H1 (cell line): ENCODE results near the gene IRS1. TPM values are rescaled to one million over a fixed set of nuclear protein-coding genes. Genes with fewer than 3 reads are reported as not detected.

Experiments used
- CTCF ChIA-PET: fragments of 300-600 bp; sonication (Branson Sonifier 250); formaldehyde crosslinking; loops from one replicate; lab custom pipeline; 2021; ENCODE audit not compliant: partially characterized antibody; lab: Charles Lee
- POLR2A ChIA-PET: fragments of 300-600 bp; sonication (Branson Sonifier 250); formaldehyde crosslinking; loops from one replicate; lab custom pipeline; 2021; ENCODE audit warnings: inconsistent platforms; ENCODE audit not compliant: partially characterized antibody; lab: Charles Lee
- DNase-seq, 2 experiments: peaks; one replicate each; pipeline versions ENCODE4 v3.0.0 to v3.0.0-alpha.2; 2010 to 2022; ENCODE audit warnings: low spot score in 2 of 2, low read depth in 1 of 2, mixed read lengths in 1 of 2
- FAIRE-seq: peaks from 2 replicates; lab custom pipeline; 2011; peaks lifted over from hg19 to GRCh38; lab: Jason Lieb, UNC
- H2AFZ ChIP-seq: 2 replicates; pipeline ENCODE4 v1.8.1; 2012; ENCODE audit warnings: low read length, inconsistent platforms
- H2AK5ac ChIP-seq: 2 replicates; pipeline ENCODE4 v1.6.1; 2013; ENCODE audit warnings: low read depth, low read length
- H2BK120ac ChIP-seq: replicated peaks from 2 replicates; pipeline ENCODE3; 2013; ENCODE audit warnings: low read depth, low read length, inconsistent platforms
- H2BK12ac ChIP-seq: 2 replicates; pipeline ENCODE4 v1.6.1; 2013; ENCODE audit warnings: low read depth, low read length
- H2BK15ac ChIP-seq: 2 replicates; pipeline ENCODE4 v1.6.1; 2013; ENCODE audit warnings: low read length
- H2BK20ac ChIP-seq: 2 replicates; pipeline ENCODE4 v1.6.1; 2013; ENCODE audit warnings: low read length
- H2BK5ac ChIP-seq: 2 replicates; pipeline ENCODE4 v1.6.1; 2013; ENCODE audit warnings: low read depth, low read length
- H3K14ac ChIP-seq: 2 replicates; pipeline ENCODE4 v1.6.1; 2013; ENCODE audit warnings: inconsistent platforms; ENCODE audit not compliant: insufficient read length
- H3K18ac ChIP-seq: 2 replicates; pipeline ENCODE4 v1.6.1; 2013; ENCODE audit warnings: low read length; ENCODE audit errors: extremely low read depth
- H3K23ac ChIP-seq: 2 replicates; pipeline ENCODE4 v1.6.1; 2013; ENCODE audit warnings: inconsistent platforms; ENCODE audit not compliant: insufficient read length
- H3K23me2 ChIP-seq: 2 replicates; pipeline ENCODE4 v1.6.1; 2013; ENCODE audit warnings: low read depth, low read length
- H3K27ac ChIP-seq: 2 replicates; pipeline ENCODE4 v1.6.1; 2011; ENCODE audit warnings: low read depth, low read length, inconsistent platforms
- H3K27me3 ChIP-seq, 4 experiments: replicated peaks in 1 of 4; 1 replicate in 1 of 4; 2 replicates in 3 of 4; pipeline versions ENCODE4 v1.6.1 to v1.8.1; 2011 to 2013; ENCODE audit warnings: low read length in 3 of 4, mild to moderate bottlenecking in 3 of 4, inconsistent platforms in 2 of 4, mixed read lengths in 2 of 4, moderate library complexity in 1 of 4; ENCODE audit not compliant: control insufficient read depth in 3 of 4, insufficient read depth in 3 of 4; ENCODE audit errors: extremely low read depth in 1 of 4
- H3K36me3 ChIP-seq, 4 experiments: 2 replicates each; pipeline versions ENCODE4 v1.6.1 to v1.8.1; 2011 to 2013; ENCODE audit warnings: mild to moderate bottlenecking in 4 of 4, low read length in 3 of 4, moderate library complexity in 2 of 4, control low read depth in 1 of 4, inconsistent platforms in 1 of 4; ENCODE audit not compliant: insufficient read depth in 4 of 4, control insufficient read depth in 2 of 4
- H3K4ac ChIP-seq: replicated peaks from 2 replicates; pipeline ENCODE3; 2013; ENCODE audit warnings: low read length, low read depth, mixed read lengths, inconsistent platforms; ENCODE audit not compliant: insufficient read length
- H3K4me1 ChIP-seq, 4 experiments: replicated peaks in 1 of 4; 1 replicate in 1 of 4; 2 replicates in 3 of 4; pipeline versions ENCODE4 v1.6.1 to v1.8.1; 2011 to 2013; ENCODE audit warnings: low read length in 3 of 4, inconsistent platforms in 2 of 4, mixed read lengths in 1 of 4; ENCODE audit not compliant: insufficient read depth in 4 of 4, control insufficient read depth in 3 of 4
- H3K4me2 ChIP-seq, 2 experiments: 2 replicates each; pipeline versions ENCODE4 v1.6.1 to v1.8.1; 2011 to 2013; ENCODE audit warnings: low read depth in 2 of 2, low read length in 2 of 2, control low read depth in 1 of 2, inconsistent platforms in 1 of 2, mild to moderate bottlenecking in 1 of 2; ENCODE audit not compliant: insufficient read depth in 1 of 2
- H3K4me3 ChIP-seq, 4 experiments: fragments of 200-600, 300-600 bp in 1 of 4; sonication (generic), shearing (Covaris generic), sonication (Bioruptor Twin) in 1 of 4; 2 replicates each; pipeline versions ENCODE4 v1.5.1 to v1.8.1; 2011 to 2016; ENCODE audit warnings: low read length in 4 of 4, low read depth in 3 of 4, control low read depth in 2 of 4, inconsistent platforms in 2 of 4, mild to moderate bottlenecking in 2 of 4, mixed read lengths in 1 of 4, moderate library complexity in 1 of 4; ENCODE audit not compliant: insufficient read depth in 2 of 4; ENCODE audit errors: extremely low read depth in 1 of 4
- H3K56ac ChIP-seq: replicated peaks from 2 replicates; pipeline ENCODE3; 2013; ENCODE audit warnings: low read depth, mild to moderate bottlenecking, mixed read lengths, low read length, inconsistent platforms; ENCODE audit not compliant: insufficient read length
- H3K79me1 ChIP-seq: 2 replicates; pipeline ENCODE4 v1.6.1; 2013; ENCODE audit warnings: low read depth, low read length, control low read depth
- H3K79me2 ChIP-seq, 2 experiments: 2 replicates each; pipeline versions ENCODE4 v1.6.1 to v1.8.1; 2012 to 2013; ENCODE audit warnings: low read length in 2 of 2, mild to moderate bottlenecking in 2 of 2, inconsistent platforms in 1 of 2; ENCODE audit not compliant: insufficient read depth in 2 of 2, control insufficient read depth in 1 of 2
- H3K9ac ChIP-seq, 4 experiments: replicated peaks in 1 of 4; 1 replicate in 1 of 4; 2 replicates in 3 of 4; pipeline versions ENCODE4 v1.6.1 to v1.8.1; 2011 to 2013; ENCODE audit warnings: low read depth in 3 of 4, low read length in 3 of 4, control low read depth in 2 of 4, mild to moderate bottlenecking in 2 of 4, moderate library complexity in 2 of 4, inconsistent platforms in 1 of 4; ENCODE audit errors: extremely low read depth in 1 of 4
- H3K9me3 ChIP-seq, 2 experiments: 2 replicates each; pipeline versions ENCODE4 v1.6.1 to v1.8.1; 2012 to 2013; ENCODE audit warnings: mild to moderate bottlenecking in 2 of 2, moderate library complexity in 2 of 2, control low read depth in 1 of 2, inconsistent platforms in 1 of 2, low read depth in 1 of 2, low read length in 1 of 2, mixed read lengths in 1 of 2; ENCODE audit not compliant: insufficient read depth in 2 of 2
- H4K20me1 ChIP-seq, 2 experiments: replicated peaks in 1 of 2; 2 replicates each; pipeline versions ENCODE3 to v1.8.1; 2011 to 2013; ENCODE audit warnings: inconsistent platforms in 2 of 2, low read length in 2 of 2, mild to moderate bottlenecking in 1 of 2; ENCODE audit not compliant: insufficient read depth in 2 of 2, control insufficient read depth in 1 of 2
- H4K5ac ChIP-seq: 2 replicates; pipeline ENCODE4 v1.6.1; 2013; ENCODE audit warnings: low read length, low read depth, mixed read lengths, inconsistent platforms; ENCODE audit not compliant: insufficient read length
- H4K8ac ChIP-seq: 2 replicates; pipeline ENCODE4 v1.8.0; 2013; ENCODE audit warnings: mild to moderate bottlenecking, moderate library complexity, low read length, inconsistent platforms; ENCODE audit not compliant: insufficient read depth; ENCODE audit errors: extremely low read depth
- H4K91ac ChIP-seq: replicated peaks from 2 replicates; pipeline ENCODE3; 2013; ENCODE audit warnings: low read length, mixed read lengths, inconsistent platforms; ENCODE audit not compliant: insufficient read length
- JUN ChIP-seq: IDR thresholded peaks from 2 replicates; pipeline ENCODE4 v1.6.1; 2011; ENCODE audit warnings: low read depth, mild to moderate bottlenecking, improper control_type of control experiment, low read length
- POLR2AphosphoS5 ChIP-seq: IDR thresholded peaks from 2 replicates; pipeline ENCODE4 v1.6.1; 2011; ENCODE audit warnings: low read depth, low read length
- RFX5 ChIP-seq: IDR thresholded peaks from 2 replicates; pipeline ENCODE4 v1.6.1; 2011; ENCODE audit warnings: low read depth, low read length, improper control_type of control experiment, borderline replicate concordance
- RNF2 ChIP-seq: fragments of 200-900, 300-1000 bp; sonication (generic); IDR thresholded peaks from 2 replicates; pipeline ENCODE4 v1.7.1; 2016; ENCODE audit warnings: borderline replicate concordance, low read depth, mild to moderate bottlenecking, antibody characterized with exemption, low read length; ENCODE audit not compliant: poor library complexity, severe bottlenecking; ENCODE audit errors: missing control alignments
- SIX5 ChIP-seq: IDR thresholded peaks from 2 replicates; pipeline ENCODE4 v1.6.1; 2011; ENCODE audit warnings: mild to moderate bottlenecking, low read depth, low read length
- SUZ12 ChIP-seq: fragments of 200-600 bp; sonication (generic); IDR thresholded peaks from 2 replicates; pipeline ENCODE4 v1.6.1; 2012; ENCODE audit warnings: mild to moderate bottlenecking, inconsistent platforms, low read length, moderate library complexity, mixed read lengths
- TBP ChIP-seq: IDR thresholded peaks from 2 replicates; pipeline ENCODE4 v1.6.1; 2011; ENCODE audit warnings: low read depth, low read length, improper control_type of control experiment
- TEAD4 ChIP-seq: IDR thresholded peaks from 2 replicates; pipeline ENCODE4 v1.6.1; 2012; ENCODE audit warnings: low read depth, low read length, inconsistent platforms, mixed read lengths
- YY1 ChIP-seq: IDR thresholded peaks from 2 replicates; pipeline ENCODE4 v1.6.1; 2011; ENCODE audit warnings: low read depth, mild to moderate bottlenecking, low read length
- ZNF274 ChIP-seq: IDR thresholded peaks from 2 replicates; pipeline ENCODE4 v1.7.0; 2012; ENCODE audit warnings: low read length, borderline replicate concordance; ENCODE audit errors: extremely low read depth
- WGBS, 2 experiments: shearing (Covaris generic) in 1 of 2; methylation state at CpG; one replicate each; pipeline versions ENCODE4 v1.1.6 to v1.1.7; 2013 to 2015; ENCODE audit warnings: low lambda C conversion rate in 2 of 2, mixed read lengths in 2 of 2, inconsistent platforms in 1 of 2, low coverage in 1 of 2, missing lambda C conversion rate in 1 of 2; ENCODE audit not compliant: insufficient replicate concordance in 2 of 2, insufficient coverage in 1 of 2, insufficient read length in 1 of 2; ENCODE audit errors: extremely low coverage in 1 of 2, missing lambda C conversion rate in 1 of 2; 5-methylcytosine and 5-hydroxymethylcytosine counted together
- polyA plus RNA-seq, 7 experiments: library from polyadenylated mRNA; depleted of rRNA in 3 of 7; stranded (reverse) in 5 of 7; unstranded in 2 of 7; fragments of >200 nt in 5 of 7; fragments of 200-250 nt in 2 of 7; gene quantifications; 1 replicate in 5 of 7; 2 replicates in 1 of 7; 4 replicates in 1 of 7; pipeline versions ENCODE4 v1.2.1 to v1.2.3, GENCODE V29; 2011 to 2013; ENCODE audit warnings: missing spikeins in 2 of 7, mixed read lengths in 2 of 7
- total RNA-seq: library from RNA; stranded (reverse); fragmentation: NEBNext Ultra II Directional; extraction: Animal tissue kit (Norgen Biotek cat#: 25700); gene quantifications from 2 replicates; pipeline ENCODE4 v1.2.1, GENCODE V29; 2021
- TF ChIP-seq, protein P1 (sequence below): IDR thresholded peaks from 2 replicates; pipeline ENCODE4 v1.6.1; 2012; ENCODE audit warnings: inconsistent platforms

Gene IRS1
- total and polyA plus RNA-seq, 2 of the 8 experiments (the other 6 are each of a cell fraction or from before 2014, with no cell fraction given) = 9.1 to 26.9 TPM

DNA sequence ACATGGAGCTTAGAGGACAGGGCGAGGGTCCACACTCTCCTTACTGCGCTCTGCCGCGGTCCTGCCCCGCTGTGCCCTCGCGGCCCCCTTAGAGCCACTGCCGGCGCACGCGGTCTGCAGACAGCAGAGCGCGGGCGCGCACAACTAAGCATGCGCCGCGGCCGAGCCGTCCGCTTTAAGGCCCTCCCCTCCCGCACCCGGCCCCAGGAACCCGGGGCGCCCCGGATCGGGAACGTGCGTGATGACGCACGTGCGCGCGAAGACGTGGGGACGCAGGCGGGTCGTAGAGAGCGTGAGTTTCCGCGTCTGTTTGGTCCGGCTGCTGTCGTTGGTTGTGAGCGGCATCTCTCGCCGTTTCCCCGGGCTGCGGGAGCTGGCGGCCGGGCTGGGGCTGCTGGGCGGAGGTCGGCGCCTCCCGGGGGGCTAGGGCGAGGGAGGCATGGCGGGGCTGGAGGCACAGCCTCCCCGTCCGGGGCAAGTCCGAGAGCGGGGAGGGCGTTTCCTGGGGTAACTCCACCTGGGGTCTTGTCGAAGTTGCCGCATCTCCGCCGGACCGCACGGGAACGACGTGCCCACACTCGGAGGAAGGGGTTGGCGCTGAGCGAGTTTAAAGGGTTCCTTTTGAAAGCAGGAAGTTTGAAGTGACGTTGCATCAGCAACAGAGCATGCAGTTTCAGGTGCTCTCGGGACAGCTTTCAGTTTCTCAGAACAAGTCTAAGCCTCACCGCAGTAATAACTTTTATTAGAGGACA is 36.4 kb upstream of the IRS1 start, which contains the start of gene RHBDD1:
Gene RHBDD1, plus strand, starts transcription at position 259 of the 752 bp plus-strand sequence. CDS start 28,640 bp downstream, outside the sequence.
- H3K23ac ChIP-seq = no peak within 1 kb of the TSS
- DNase-seq (peak; percentile 78 to 90), FAIRE-seq (peak; percentile 24)
- peak within 1 kb of the TSS; percentile 96 for H4K8ac ChIP-seq
- peak within 1 kb of the TSS; percentile 97 for H4K91ac ChIP-seq
- H4K5ac ChIP-seq = peak within 1 kb of the TSS; percentile 91
- ChIA-PET CTCF (interaction anchor here (0.6 to 2.6 kb wide), 9 partner anchors 15 to 1714 kb away, joined by 3 to 8 read pairs (median 3); partner anchors contain the start of gene IRS1), POLR2A (interaction anchor here (0.7 to 1.7 kb wide), 17 partner anchors 9 to 1173 kb away, joined by 3 to 10 read pairs (median 4); no protein-coding TSS in a partner anchor)
- H2BK15ac ChIP-seq = no peak within 1 kb of the TSS
- no peaks in the 10 kb centered on the region for H3K79me1 ChIP-seq
- H3K4me2 ChIP-seq = peak within 1 kb of the TSS; percentile 67 to 73
- H3K4ac ChIP-seq = no peak within 1 kb of the TSS
- peaks cover 0 to 5% (median 1%) of the 10 kb centered on the region in 4 experiments; a peak in 5 of 7 replicates for H3K4me1 ChIP-seq
- H3K36me3 ChIP-seq = peaks cover 0 to 8% (median 0%) of the 10 kb centered on the region in 4 experiments; a peak in 1 of 8 replicates
- H2BK20ac ChIP-seq = no peak within 1 kb of the TSS
- peaks cover 6% of the 10 kb centered on the region; the same call in 1 of the 2 replicates for H3K23me2 ChIP-seq
- H3K27ac ChIP-seq = peak within 1 kb of the TSS; percentile 69; the same call in 1 of the 2 replicates
- no peak within 1 kb of the TSS for H3K14ac ChIP-seq
- WGBS, 2 experiments = 1% methylated on average over 30 of the region's 75 CpGs; no CpG with 5 or more reads in 1 of the 2 experiments
- no peak within 1 kb of the TSS for H3K56ac ChIP-seq
- peak within 1 kb of the TSS; percentile 60 for H3K18ac ChIP-seq
- peaks cover 0 to 6% (median 0%) of the 10 kb centered on the region in 4 experiments; a peak in 3 of 7 replicates for H3K27me3 ChIP-seq
- H3K4me3 ChIP-seq = peak within 1 kb of the TSS; percentile 55 to 70 (median 66)
- H2AFZ ChIP-seq = peak within 1 kb of the TSS; percentile 90
- H2BK5ac ChIP-seq = peak within 1 kb of the TSS; percentile 96
- peak within 1 kb of the TSS; percentile 51; the same call in 1 of the 2 replicates for H2BK12ac ChIP-seq
- no peaks in the 10 kb centered on the region for H4K20me1 ChIP-seq
- H3K9ac ChIP-seq = peak within 1 kb of the TSS; percentile 45 to 84 (median 69)
- H3K9me3 ChIP-seq = no peaks in the 10 kb centered on the region
- no peak within 1 kb of the TSS for H2BK120ac ChIP-seq
- H3K79me2 ChIP-seq = 0 out of 4 replicates have a peak, but pooled peaks cover 0 to 4% of the 10 kb centered on the region in 2 experiments
- no peak within 1 kb of the TSS for H2AK5ac ChIP-seq
- TF ChIP-seq RNF2 = peak; percentile 77
- TF ChIP-seq TEAD4 = no peak
- no peak for TF ChIP-seq JUN
- no peak for TF ChIP-seq SIX5
- TF ChIP-seq YY1 = no peak
- TF ChIP-seq ZNF274 = no peak
- no peak for TF ChIP-seq SUZ12
- TF ChIP-seq, protein P1, sequence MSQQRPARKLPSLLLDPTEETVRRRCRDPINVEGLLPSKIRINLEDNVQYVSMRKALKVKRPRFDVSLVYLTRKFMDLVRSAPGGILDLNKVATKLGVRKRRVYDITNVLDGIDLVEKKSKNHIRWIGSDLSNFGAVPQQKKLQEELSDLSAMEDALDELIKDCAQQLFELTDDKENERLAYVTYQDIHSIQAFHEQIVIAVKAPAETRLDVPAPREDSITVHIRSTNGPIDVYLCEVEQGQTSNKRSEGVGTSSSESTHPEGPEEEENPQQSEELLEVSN = peak; percentile 99
- TF ChIP-seq POLR2AphosphoS5 = peak; percentile 83
- TF ChIP-seq TBP = peak; percentile 16
- no peak for TF ChIP-seq RFX5
